ENCODE results near the gene ATXN2.

Gene ATXN2, protein sequence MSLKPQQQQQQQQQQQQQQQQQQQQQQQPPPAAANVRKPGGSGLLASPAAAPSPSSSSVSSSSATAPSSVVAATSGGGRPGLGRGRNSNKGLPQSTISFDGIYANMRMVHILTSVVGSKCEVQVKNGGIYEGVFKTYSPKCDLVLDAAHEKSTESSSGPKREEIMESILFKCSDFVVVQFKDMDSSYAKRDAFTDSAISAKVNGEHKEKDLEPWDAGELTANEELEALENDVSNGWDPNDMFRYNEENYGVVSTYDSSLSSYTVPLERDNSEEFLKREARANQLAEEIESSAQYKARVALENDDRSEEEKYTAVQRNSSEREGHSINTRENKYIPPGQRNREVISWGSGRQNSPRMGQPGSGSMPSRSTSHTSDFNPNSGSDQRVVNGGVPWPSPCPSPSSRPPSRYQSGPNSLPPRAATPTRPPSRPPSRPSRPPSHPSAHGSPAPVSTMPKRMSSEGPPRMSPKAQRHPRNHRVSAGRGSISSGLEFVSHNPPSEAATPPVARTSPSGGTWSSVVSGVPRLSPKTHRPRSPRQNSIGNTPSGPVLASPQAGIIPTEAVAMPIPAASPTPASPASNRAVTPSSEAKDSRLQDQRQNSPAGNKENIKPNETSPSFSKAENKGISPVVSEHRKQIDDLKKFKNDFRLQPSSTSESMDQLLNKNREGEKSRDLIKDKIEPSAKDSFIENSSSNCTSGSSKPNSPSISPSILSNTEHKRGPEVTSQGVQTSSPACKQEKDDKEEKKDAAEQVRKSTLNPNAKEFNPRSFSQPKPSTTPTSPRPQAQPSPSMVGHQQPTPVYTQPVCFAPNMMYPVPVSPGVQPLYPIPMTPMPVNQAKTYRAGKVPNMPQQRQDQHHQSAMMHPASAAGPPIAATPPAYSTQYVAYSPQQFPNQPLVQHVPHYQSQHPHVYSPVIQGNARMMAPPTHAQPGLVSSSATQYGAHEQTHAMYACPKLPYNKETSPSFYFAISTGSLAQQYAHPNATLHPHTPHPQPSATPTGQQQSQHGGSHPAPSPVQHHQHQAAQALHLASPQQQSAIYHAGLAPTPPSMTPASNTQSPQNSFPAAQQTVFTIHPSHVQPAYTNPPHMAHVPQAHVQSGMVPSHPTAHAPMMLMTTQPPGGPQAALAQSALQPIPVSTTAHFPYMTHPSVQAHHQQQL

DNA sequence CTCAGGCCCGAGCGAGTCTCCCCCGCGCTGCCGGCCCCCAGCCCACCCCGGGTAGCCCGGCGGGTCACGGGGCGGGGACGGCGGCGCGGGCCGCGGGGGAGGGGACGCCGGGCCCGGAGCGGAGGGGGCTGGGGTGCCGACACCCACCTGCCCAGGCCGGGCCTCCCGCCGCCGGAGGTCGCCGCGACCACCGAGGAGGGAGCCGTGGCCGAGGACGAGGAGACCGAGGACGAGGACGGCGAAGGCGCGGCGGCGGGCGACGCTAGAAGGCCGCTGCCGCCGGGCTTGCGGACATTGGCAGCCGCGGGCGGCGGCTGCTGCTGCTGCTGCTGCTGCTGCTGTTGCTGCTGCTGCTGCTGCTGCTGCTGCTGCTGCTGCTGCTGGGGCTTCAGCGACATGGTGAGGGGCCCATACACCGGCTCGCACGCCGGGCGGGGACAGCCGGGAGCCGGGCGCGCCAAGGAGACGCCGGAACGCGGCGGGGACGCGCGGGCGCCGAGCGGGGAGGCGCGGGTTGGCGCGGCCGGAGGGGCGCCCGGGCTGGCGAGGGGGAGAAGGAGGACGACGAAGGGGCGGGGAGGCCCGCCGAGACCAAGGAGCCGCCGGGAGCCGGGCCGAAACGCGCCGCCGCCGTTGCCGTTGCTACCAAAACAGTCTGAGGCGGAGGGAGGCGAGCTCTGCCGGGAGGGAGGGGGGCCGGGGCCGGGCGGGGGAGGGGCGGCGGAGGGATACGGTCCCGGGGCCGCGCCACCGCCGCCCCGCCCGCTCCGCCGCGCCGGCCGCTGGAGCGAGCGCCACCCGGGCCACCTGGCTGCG, at the start of gene ATXN2:
TSS of gene ATXN2 (minus strand) at position 679 of the 816 bp plus-strand sequence. CDS start at position 398, 281 bp downstream.
- FAIRE-seq = no peak
- TF ChIP-seq, protein P1, sequence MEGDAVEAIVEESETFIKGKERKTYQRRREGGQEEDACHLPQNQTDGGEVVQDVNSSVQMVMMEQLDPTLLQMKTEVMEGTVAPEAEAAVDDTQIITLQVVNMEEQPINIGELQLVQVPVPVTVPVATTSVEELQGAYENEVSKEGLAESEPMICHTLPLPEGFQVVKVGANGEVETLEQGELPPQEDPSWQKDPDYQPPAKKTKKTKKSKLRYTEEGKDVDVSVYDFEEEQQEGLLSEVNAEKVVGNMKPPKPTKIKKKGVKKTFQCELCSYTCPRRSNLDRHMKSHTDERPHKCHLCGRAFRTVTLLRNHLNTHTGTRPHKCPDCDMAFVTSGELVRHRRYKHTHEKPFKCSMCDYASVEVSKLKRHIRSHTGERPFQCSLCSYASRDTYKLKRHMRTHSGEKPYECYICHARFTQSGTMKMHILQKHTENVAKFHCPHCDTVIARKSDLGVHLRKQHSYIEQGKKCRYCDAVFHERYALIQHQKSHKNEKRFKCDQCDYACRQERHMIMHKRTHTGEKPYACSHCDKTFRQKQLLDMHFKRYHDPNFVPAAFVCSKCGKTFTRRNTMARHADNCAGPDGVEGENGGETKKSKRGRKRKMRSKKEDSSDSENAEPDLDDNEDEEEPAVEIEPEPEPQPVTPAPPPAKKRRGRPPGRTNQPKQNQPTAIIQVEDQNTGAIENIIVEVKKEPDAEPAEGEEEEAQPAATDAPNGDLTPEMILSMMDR (IDR thresholded peaks at IDR 0.05; ENCODE audit: insufficient read depth, missing control alignments) = no peak
- DNase-seq (ENCODE audit: insufficient read length, low spot score) = peak; percentile 61

DNA sequence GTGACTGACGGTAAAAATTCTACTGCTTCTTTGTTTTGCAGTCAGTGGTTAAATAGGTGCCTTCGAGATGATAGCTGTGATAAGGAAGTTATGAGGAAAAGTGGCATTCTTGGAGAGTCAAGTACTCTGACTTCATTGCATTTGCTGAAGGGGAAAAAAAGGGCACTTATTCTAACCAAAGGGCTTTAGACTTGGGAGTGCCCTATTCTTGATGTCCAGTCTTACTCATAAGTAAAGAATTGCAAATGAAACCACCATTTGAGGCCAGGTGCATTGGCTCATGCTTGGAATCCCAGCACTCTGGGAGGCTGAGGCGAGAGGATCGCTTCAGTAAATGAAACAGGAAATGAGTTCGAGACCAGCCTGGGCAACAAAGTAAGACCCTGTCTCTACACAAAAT, 46.3 kb upstream of the ATXN2 start:
- FAIRE-seq (no peak), DNase-seq (ENCODE audit: insufficient read length, low spot score) (no peak)
- TF ChIP-seq, protein P1 (IDR thresholded peaks at IDR 0.05; ENCODE audit: insufficient read depth, missing control alignments) = no peak

DNA sequence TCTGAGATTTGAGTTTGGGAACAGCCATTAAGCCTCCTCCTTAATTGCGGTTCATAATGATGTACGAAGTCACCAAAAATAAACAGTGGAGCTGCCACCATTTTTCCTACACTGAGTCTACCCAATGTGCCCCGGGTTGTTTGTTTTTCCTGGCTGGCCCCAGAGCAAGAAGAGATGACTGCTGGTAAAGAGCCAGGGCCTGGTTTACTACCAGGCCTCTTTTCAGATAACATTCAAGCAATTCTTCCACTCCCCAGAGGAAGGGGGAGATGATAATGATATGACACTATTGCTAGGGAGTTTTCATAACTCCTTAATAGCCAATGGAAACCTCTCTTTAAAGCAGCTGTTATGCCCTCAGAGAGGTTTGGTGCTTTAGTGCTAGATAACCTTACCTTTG, 44.3 kb upstream of the ATXN2 start:
- no peak for DNase-seq (ENCODE audit: insufficient read length, low spot score)
- TF ChIP-seq, protein P1 (IDR thresholded peaks at IDR 0.05; ENCODE audit: insufficient read depth, missing control alignments) = no peak
- FAIRE-seq = no peak

DNA sequence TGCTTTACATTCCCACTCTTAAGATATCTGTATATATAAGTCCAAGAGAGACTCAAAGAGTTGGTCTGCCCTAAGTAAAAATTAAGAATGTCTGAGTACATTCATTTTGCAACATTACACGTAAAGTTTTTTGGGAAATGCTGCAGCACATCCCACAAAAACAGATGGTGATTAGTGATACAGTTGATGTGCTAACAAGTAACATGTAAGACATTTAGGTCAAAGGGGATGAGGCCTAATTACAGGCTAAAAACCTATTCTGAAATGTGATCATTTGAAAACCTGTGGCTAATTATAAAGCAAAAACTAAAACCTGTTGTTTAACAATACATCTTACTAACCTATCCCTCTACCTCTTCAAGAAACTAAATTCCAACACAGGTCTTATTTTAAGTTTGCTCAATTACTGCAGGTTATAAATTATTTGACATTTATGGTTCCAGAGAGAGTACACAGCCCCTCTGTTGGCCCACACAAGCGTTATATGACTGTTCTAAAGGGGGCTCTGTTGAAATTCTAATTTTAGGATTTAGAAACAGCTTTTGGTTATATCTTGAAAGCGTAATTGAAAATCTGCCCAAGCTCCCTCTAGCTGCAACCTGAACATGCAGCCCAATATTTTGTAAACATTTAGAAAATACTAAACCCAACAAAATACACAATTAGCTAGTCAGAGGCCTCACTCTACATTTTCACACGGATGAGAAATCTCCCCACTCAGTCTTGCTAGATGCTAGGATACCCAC, 43.7 kb upstream of the ATXN2 start:
- FAIRE-seq (no peak), DNase-seq (ENCODE audit: insufficient read length, low spot score) (no peak)
- TF ChIP-seq, protein P1 (IDR thresholded peaks at IDR 0.05; ENCODE audit: insufficient read depth, missing control alignments) = no peak

DNA sequence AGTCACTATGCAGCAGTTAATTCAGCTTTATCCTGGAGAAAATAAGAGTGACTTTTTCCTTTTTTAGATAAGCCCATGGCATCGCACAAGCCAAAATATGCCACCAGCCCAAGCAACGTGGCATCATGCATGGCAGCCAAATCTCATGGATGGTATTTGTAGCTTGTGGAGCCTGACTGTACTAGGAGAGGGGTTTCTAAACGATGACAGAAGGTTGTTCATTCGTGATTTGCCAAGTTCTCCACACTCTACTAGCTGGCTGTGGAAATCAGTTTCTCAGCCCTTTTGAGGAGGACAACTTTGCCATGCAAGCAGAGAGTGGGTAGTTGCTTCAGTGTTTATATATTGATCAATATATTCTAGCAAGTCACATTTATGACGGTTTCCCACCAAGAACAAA, 41.4 kb upstream of the ATXN2 start:
- TF ChIP-seq, protein P1 (IDR thresholded peaks at IDR 0.05; ENCODE audit: insufficient read depth, missing control alignments) = no peak
- DNase-seq (ENCODE audit: insufficient read length, low spot score) (no peak), FAIRE-seq (no peak)

DNA sequence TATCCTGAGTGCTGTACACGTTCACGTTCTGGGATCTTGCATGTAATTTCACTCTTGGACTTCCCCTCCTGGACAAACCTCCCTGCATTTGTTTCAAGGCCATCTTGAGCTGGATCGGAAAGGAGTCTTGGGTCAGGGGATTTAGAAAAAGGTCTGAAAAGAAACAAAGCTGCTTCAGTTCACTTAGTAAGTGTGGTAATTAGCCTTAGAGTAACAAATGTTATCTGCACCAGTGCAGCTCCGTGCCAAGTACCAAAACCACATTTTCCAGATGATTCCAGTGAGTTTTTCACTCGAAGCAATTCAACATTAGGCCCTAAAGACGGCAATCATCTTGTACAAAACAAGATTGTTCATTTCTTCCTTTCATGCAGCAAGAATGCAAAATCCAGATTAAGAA, 39.4 kb upstream of the ATXN2 start:
- no peak for FAIRE-seq
- TF ChIP-seq, protein P1 (IDR thresholded peaks at IDR 0.05; ENCODE audit: insufficient read depth, missing control alignments) = no peak
- DNase-seq (ENCODE audit: insufficient read length, low spot score) = no peak

Measured in D721Med (cell line).